H1 (cell line): ENCODE measurements around the gene STKLD1. TPM values are rescaled to one million over a fixed set of nuclear protein-coding genes. Genes with fewer than 3 reads are reported as not detected.

Experiments
- CTCF ChIA-PET: fragments of 300-600 bp; sonication (Branson Sonifier 250); formaldehyde crosslinking; loops from one replicate; lab custom pipeline; 2021; ENCODE audit not compliant: partially characterized antibody; lab: Charles Lee
- POLR2A ChIA-PET: fragments of 300-600 bp; sonication (Branson Sonifier 250); formaldehyde crosslinking; loops from one replicate; lab custom pipeline; 2021; ENCODE audit warnings: inconsistent platforms; ENCODE audit not compliant: partially characterized antibody; lab: Charles Lee
- DNase-seq, 2 experiments: peaks; one replicate each; pipeline versions ENCODE4 v3.0.0 to v3.0.0-alpha.2; 2010 to 2022; ENCODE audit warnings: low spot score in 2 of 2, low read depth in 1 of 2, mixed read lengths in 1 of 2
- FAIRE-seq: peaks from 2 replicates; lab custom pipeline; 2011; peaks lifted over from hg19 to GRCh38; lab: Jason Lieb, UNC
- H2AFZ ChIP-seq: 2 replicates; pipeline ENCODE4 v1.8.1; 2012; ENCODE audit warnings: low read length, inconsistent platforms
- H2AK5ac ChIP-seq: 2 replicates; pipeline ENCODE4 v1.6.1; 2013; ENCODE audit warnings: low read depth, low read length
- H2BK120ac ChIP-seq: replicated peaks from 2 replicates; pipeline ENCODE3; 2013; ENCODE audit warnings: low read depth, low read length, inconsistent platforms
- H2BK12ac ChIP-seq: 2 replicates; pipeline ENCODE4 v1.6.1; 2013; ENCODE audit warnings: low read depth, low read length
- H2BK15ac ChIP-seq: 2 replicates; pipeline ENCODE4 v1.6.1; 2013; ENCODE audit warnings: low read length
- H2BK20ac ChIP-seq: 2 replicates; pipeline ENCODE4 v1.6.1; 2013; ENCODE audit warnings: low read length
- H2BK5ac ChIP-seq: 2 replicates; pipeline ENCODE4 v1.6.1; 2013; ENCODE audit warnings: low read depth, low read length
- H3K14ac ChIP-seq: 2 replicates; pipeline ENCODE4 v1.6.1; 2013; ENCODE audit warnings: inconsistent platforms; ENCODE audit not compliant: insufficient read length
- H3K18ac ChIP-seq: 2 replicates; pipeline ENCODE4 v1.6.1; 2013; ENCODE audit warnings: low read length; ENCODE audit errors: extremely low read depth
- H3K23ac ChIP-seq: 2 replicates; pipeline ENCODE4 v1.6.1; 2013; ENCODE audit warnings: inconsistent platforms; ENCODE audit not compliant: insufficient read length
- H3K23me2 ChIP-seq: 2 replicates; pipeline ENCODE4 v1.6.1; 2013; ENCODE audit warnings: low read depth, low read length
- H3K27ac ChIP-seq: 2 replicates; pipeline ENCODE4 v1.6.1; 2011; ENCODE audit warnings: low read depth, low read length, inconsistent platforms
- H3K27me3 ChIP-seq, 4 experiments: replicated peaks in 1 of 4; 1 replicate in 1 of 4; 2 replicates in 3 of 4; pipeline versions ENCODE4 v1.6.1 to v1.8.1; 2011 to 2013; ENCODE audit warnings: low read length in 3 of 4, mild to moderate bottlenecking in 3 of 4, inconsistent platforms in 2 of 4, mixed read lengths in 2 of 4, moderate library complexity in 1 of 4; ENCODE audit not compliant: control insufficient read depth in 3 of 4, insufficient read depth in 3 of 4; ENCODE audit errors: extremely low read depth in 1 of 4
- H3K36me3 ChIP-seq, 4 experiments: 2 replicates each; pipeline versions ENCODE4 v1.6.1 to v1.8.1; 2011 to 2013; ENCODE audit warnings: mild to moderate bottlenecking in 4 of 4, low read length in 3 of 4, moderate library complexity in 2 of 4, control low read depth in 1 of 4, inconsistent platforms in 1 of 4; ENCODE audit not compliant: insufficient read depth in 4 of 4, control insufficient read depth in 2 of 4
- H3K4ac ChIP-seq: replicated peaks from 2 replicates; pipeline ENCODE3; 2013; ENCODE audit warnings: low read length, low read depth, mixed read lengths, inconsistent platforms; ENCODE audit not compliant: insufficient read length
- H3K4me1 ChIP-seq, 4 experiments: replicated peaks in 1 of 4; 1 replicate in 1 of 4; 2 replicates in 3 of 4; pipeline versions ENCODE4 v1.6.1 to v1.8.1; 2011 to 2013; ENCODE audit warnings: low read length in 3 of 4, inconsistent platforms in 2 of 4, mixed read lengths in 1 of 4; ENCODE audit not compliant: insufficient read depth in 4 of 4, control insufficient read depth in 3 of 4
- H3K4me2 ChIP-seq, 2 experiments: 2 replicates each; pipeline versions ENCODE4 v1.6.1 to v1.8.1; 2011 to 2013; ENCODE audit warnings: low read depth in 2 of 2, low read length in 2 of 2, control low read depth in 1 of 2, inconsistent platforms in 1 of 2, mild to moderate bottlenecking in 1 of 2; ENCODE audit not compliant: insufficient read depth in 1 of 2
- H3K4me3 ChIP-seq, 4 experiments: fragments of 200-600, 300-600 bp in 1 of 4; sonication (generic), shearing (Covaris generic), sonication (Bioruptor Twin) in 1 of 4; 2 replicates each; pipeline versions ENCODE4 v1.5.1 to v1.8.1; 2011 to 2016; ENCODE audit warnings: low read length in 4 of 4, low read depth in 3 of 4, control low read depth in 2 of 4, inconsistent platforms in 2 of 4, mild to moderate bottlenecking in 2 of 4, mixed read lengths in 1 of 4, moderate library complexity in 1 of 4; ENCODE audit not compliant: insufficient read depth in 2 of 4; ENCODE audit errors: extremely low read depth in 1 of 4
- H3K56ac ChIP-seq: replicated peaks from 2 replicates; pipeline ENCODE3; 2013; ENCODE audit warnings: low read depth, mild to moderate bottlenecking, mixed read lengths, low read length, inconsistent platforms; ENCODE audit not compliant: insufficient read length
- H3K79me1 ChIP-seq: 2 replicates; pipeline ENCODE4 v1.6.1; 2013; ENCODE audit warnings: low read depth, low read length, control low read depth
- H3K79me2 ChIP-seq, 2 experiments: 2 replicates each; pipeline versions ENCODE4 v1.6.1 to v1.8.1; 2012 to 2013; ENCODE audit warnings: low read length in 2 of 2, mild to moderate bottlenecking in 2 of 2, inconsistent platforms in 1 of 2; ENCODE audit not compliant: insufficient read depth in 2 of 2, control insufficient read depth in 1 of 2
- H3K9ac ChIP-seq, 4 experiments: replicated peaks in 1 of 4; 1 replicate in 1 of 4; 2 replicates in 3 of 4; pipeline versions ENCODE4 v1.6.1 to v1.8.1; 2011 to 2013; ENCODE audit warnings: low read depth in 3 of 4, low read length in 3 of 4, control low read depth in 2 of 4, mild to moderate bottlenecking in 2 of 4, moderate library complexity in 2 of 4, inconsistent platforms in 1 of 4; ENCODE audit errors: extremely low read depth in 1 of 4
- H3K9me3 ChIP-seq, 2 experiments: 2 replicates each; pipeline versions ENCODE4 v1.6.1 to v1.8.1; 2012 to 2013; ENCODE audit warnings: mild to moderate bottlenecking in 2 of 2, moderate library complexity in 2 of 2, control low read depth in 1 of 2, inconsistent platforms in 1 of 2, low read depth in 1 of 2, low read length in 1 of 2, mixed read lengths in 1 of 2; ENCODE audit not compliant: insufficient read depth in 2 of 2
- H4K20me1 ChIP-seq, 2 experiments: replicated peaks in 1 of 2; 2 replicates each; pipeline versions ENCODE3 to v1.8.1; 2011 to 2013; ENCODE audit warnings: inconsistent platforms in 2 of 2, low read length in 2 of 2, mild to moderate bottlenecking in 1 of 2; ENCODE audit not compliant: insufficient read depth in 2 of 2, control insufficient read depth in 1 of 2
- H4K5ac ChIP-seq: 2 replicates; pipeline ENCODE4 v1.6.1; 2013; ENCODE audit warnings: low read length, low read depth, mixed read lengths, inconsistent platforms; ENCODE audit not compliant: insufficient read length
- H4K8ac ChIP-seq: 2 replicates; pipeline ENCODE4 v1.8.0; 2013; ENCODE audit warnings: mild to moderate bottlenecking, moderate library complexity, low read length, inconsistent platforms; ENCODE audit not compliant: insufficient read depth; ENCODE audit errors: extremely low read depth
- H4K91ac ChIP-seq: replicated peaks from 2 replicates; pipeline ENCODE3; 2013; ENCODE audit warnings: low read length, mixed read lengths, inconsistent platforms; ENCODE audit not compliant: insufficient read length
- BACH1 ChIP-seq: IDR thresholded peaks from 2 replicates; pipeline ENCODE4 v1.6.1; 2012; ENCODE audit warnings: low read length, improper control_type of control experiment
- CEBPB ChIP-seq: IDR thresholded peaks from 2 replicates; pipeline ENCODE4 v1.6.1; 2012; ENCODE audit warnings: low read depth, low read length
- CHD1 ChIP-seq: IDR thresholded peaks from 2 replicates; pipeline ENCODE4 v1.6.1; 2012; ENCODE audit warnings: low read depth, low read length, improper control_type of control experiment
- CHD2 ChIP-seq: IDR thresholded peaks from 2 replicates; pipeline ENCODE4 v1.6.1; 2012; ENCODE audit warnings: low read length, improper control_type of control experiment
- GTF2F1 ChIP-seq: IDR thresholded peaks from 2 replicates; pipeline ENCODE4 v1.6.1; 2012; ENCODE audit warnings: low read depth, low read length, improper control_type of control experiment, borderline replicate concordance
- POLR2AphosphoS5 ChIP-seq: IDR thresholded peaks from 2 replicates; pipeline ENCODE4 v1.6.1; 2011; ENCODE audit warnings: low read depth, low read length
- RAD21 ChIP-seq, 2 experiments: IDR thresholded peaks in 1 of 2; conservative IDR thresholded peaks in 1 of 2; 2 replicates each; pipeline ENCODE4 v1.6.1; 2011; ENCODE audit warnings: low read depth in 2 of 2, low read length in 2 of 2, improper control_type of control experiment in 1 of 2, inconsistent platforms in 1 of 2, mild to moderate bottlenecking in 1 of 2, moderate library complexity in 1 of 2
- SP4 ChIP-seq: IDR thresholded peaks from 2 replicates; pipeline ENCODE4 v1.6.1; 2012; ENCODE audit warnings: low read length, inconsistent platforms
- SRF ChIP-seq: IDR thresholded peaks from 2 replicates; pipeline ENCODE4 v1.6.1; 2011; ENCODE audit warnings: mild to moderate bottlenecking, low read depth, low read length, moderate library complexity
- TBP ChIP-seq: IDR thresholded peaks from 2 replicates; pipeline ENCODE4 v1.6.1; 2011; ENCODE audit warnings: low read depth, low read length, improper control_type of control experiment
- YY1 ChIP-seq: IDR thresholded peaks from 2 replicates; pipeline ENCODE4 v1.6.1; 2011; ENCODE audit warnings: low read depth, mild to moderate bottlenecking, low read length
- ZNF274 ChIP-seq: IDR thresholded peaks from 2 replicates; pipeline ENCODE4 v1.7.0; 2012; ENCODE audit warnings: low read length, borderline replicate concordance; ENCODE audit errors: extremely low read depth
- WGBS, 2 experiments: shearing (Covaris generic) in 1 of 2; methylation state at CpG; one replicate each; pipeline versions ENCODE4 v1.1.6 to v1.1.7; 2013 to 2015; ENCODE audit warnings: low lambda C conversion rate in 2 of 2, mixed read lengths in 2 of 2, inconsistent platforms in 1 of 2, low coverage in 1 of 2, missing lambda C conversion rate in 1 of 2; ENCODE audit not compliant: insufficient replicate concordance in 2 of 2, insufficient coverage in 1 of 2, insufficient read length in 1 of 2; ENCODE audit errors: extremely low coverage in 1 of 2, missing lambda C conversion rate in 1 of 2; 5-methylcytosine and 5-hydroxymethylcytosine counted together
- polyA plus RNA-seq, 7 experiments: library from polyadenylated mRNA; depleted of rRNA in 3 of 7; stranded (reverse) in 5 of 7; unstranded in 2 of 7; fragments of >200 nt in 5 of 7; fragments of 200-250 nt in 2 of 7; gene quantifications; 1 replicate in 5 of 7; 2 replicates in 1 of 7; 4 replicates in 1 of 7; pipeline versions ENCODE4 v1.2.1 to v1.2.3, GENCODE V29; 2011 to 2013; ENCODE audit warnings: missing spikeins in 2 of 7, mixed read lengths in 2 of 7
- total RNA-seq: library from RNA; stranded (reverse); fragmentation: NEBNext Ultra II Directional; extraction: Animal tissue kit (Norgen Biotek cat#: 25700); gene quantifications from 2 replicates; pipeline ENCODE4 v1.2.1, GENCODE V29; 2021

The STKLD1 gene
- total and polyA plus RNA-seq, 2 of the 8 experiments (the other 6 are each of a cell fraction or from before 2014, with no cell fraction given) = 0.26 TPM; not detected in 1

GRCh38 chr9:133356391-133357091 is 19.6 kb upstream of the STKLD1 start, which contains the start of the genes SURF1 and SURF2:
Gene SURF1, minus strand, starts transcription at chr9:133356487. Its CDS starts 34 bp downstream, at chr9:133356453.
Gene SURF2, plus strand, starts transcription at chr9:133356550. Its CDS starts 43 bp downstream, at chr9:133356593.
- DNase-seq (peak in 1 of 2 experiments; percentile 89), FAIRE-seq (no peak)
- ChIA-PET CTCF (interaction anchor here (0.6 to 8.2 kb wide), 17 partner anchors 7 to 369 kb away, joined by 3 to 90 read pairs (median 5); partner anchors contain the start of genes MED22 and RPL7A), POLR2A (interaction anchor here (0.9 to 16.1 kb wide), 14 partner anchors 12 to 323 kb away, joined by 3 to 461 read pairs (median 4); partner anchors contain the start of genes MED22, REXO4, RPL7A and STKLD1)
- peak within 1 kb of the TSS; percentile 87 for H4K5ac ChIP-seq
- no peak within 1 kb of the TSS for H2AK5ac ChIP-seq
- H3K4me3 ChIP-seq = peak within 1 kb of the TSS; percentile 72 to 97 (median 96)
- H3K4me1 ChIP-seq = peaks cover 0 to 8% (median 3%) of the 10 kb centered on the region in 4 experiments; a peak in 5 of 7 replicates
- H2BK5ac ChIP-seq = peak within 1 kb of the TSS; percentile 75; the same call in 1 of the 2 replicates
- H3K4me2 ChIP-seq = peak within 1 kb of the TSS; percentile 69 to 84
- WGBS, 2 experiments = 2% methylated on average over 46 of the region's 78 CpGs; no CpG with 5 or more reads in 1 of the 2 experiments
- peaks cover 2% of the 10 kb centered on the region; the same call in 1 of the 2 replicates for H3K79me1 ChIP-seq
- H3K56ac ChIP-seq = no peak within 1 kb of the TSS
- peaks cover 0 to 20% of the 10 kb centered on the region in 2 experiments; a peak in 2 of 4 replicates for H3K79me2 ChIP-seq
- H3K23me2 ChIP-seq = peaks cover 2% of the 10 kb centered on the region; the same call in 1 of the 2 replicates
- H3K27ac ChIP-seq = no peak within 1 kb of the TSS
- no peaks in the 10 kb centered on the region for H3K27me3 ChIP-seq
- H4K8ac ChIP-seq = no peak within 1 kb of the TSS; the same call in 1 of the 2 replicates
- H2BK15ac ChIP-seq = no peak within 1 kb of the TSS
- H2BK12ac ChIP-seq = no peak within 1 kb of the TSS
- H2BK20ac ChIP-seq = no peak within 1 kb of the TSS
- no peaks in the 10 kb centered on the region for H3K9me3 ChIP-seq
- H2AFZ ChIP-seq = no peak within 1 kb of the TSS
- peak within 1 kb of the TSS; percentile 45 to 84 (median 77) for H3K9ac ChIP-seq
- no peak within 1 kb of the TSS for H4K91ac ChIP-seq
- H3K23ac ChIP-seq = no peak within 1 kb of the TSS
- peak within 1 kb of the TSS; percentile 83 for H3K18ac ChIP-seq
- peaks cover 10 to 11% of the 10 kb centered on the region in 2 experiments for H4K20me1 ChIP-seq
- no peak within 1 kb of the TSS for H3K14ac ChIP-seq
- H3K4ac ChIP-seq = no peak within 1 kb of the TSS
- no peak within 1 kb of the TSS for H2BK120ac ChIP-seq
- peaks cover 4 to 32% (median 20%) of the 10 kb centered on the region in 4 experiments; a peak in 7 of 8 replicates for H3K36me3 ChIP-seq
- TF ChIP-seq SRF = peak; percentile 43; the same call in 1 of the 2 replicates
- TF ChIP-seq ZNF274 = no peak
- TF ChIP-seq GTF2F1 = no peak
- TF ChIP-seq CEBPB = no peak
- no peak for TF ChIP-seq RAD21 (IDR thresholded peaks at IDR 0.05 in 1 of 2, conservative IDR thresholded peaks at IDR 0.05 in 1 of 2; ENCODE audit: low read depth in 2 of 2, low read length in 2 of 2)
- no peak for TF ChIP-seq CHD1
- TF ChIP-seq BACH1 = no peak
- TF ChIP-seq CHD2 = no peak
- no peak for TF ChIP-seq POLR2AphosphoS5
- TF ChIP-seq SP4 = no peak
- peak; percentile 90 for TF ChIP-seq YY1
- peak; percentile 28; the same call in 1 of the 2 replicates for TF ChIP-seq TBP
